Naive thymus-derived CD4-positive, alpha-beta T cell (primary cell): ENCODE results near the gene LDAH. TPM values are rescaled to one million over a fixed set of nuclear protein-coding genes. Genes with fewer than 3 reads are reported as not detected.
"Not testable (repeated sequence)": the region's sequence is repeated elsewhere in the genome, so short reads cannot be mapped to it uniquely, and the experiment has no call there.

Experiments
- ATAC-seq: fragments of 150-1000 bp; cut with Tn5 transposase; 2 replicates; pipeline ENCODE4 v1.10.0; 2021; ENCODE audit warnings: mild to moderate bottlenecking, moderate library complexity
- CTCF ChIA-PET: fragments of 350-600 bp; sonication (Branson Sonifier 250); formaldehyde crosslinking; loops from one replicate; lab custom pipeline; 2021; ENCODE audit warnings: antibody characterized with exemption; lab: Charles Lee
- POLR2A ChIA-PET: fragments of 350-600 bp; sonication (Branson Sonifier 250); formaldehyde crosslinking; loops from one replicate; lab custom pipeline; 2021; ENCODE audit warnings: antibody characterized with exemption, inconsistent platforms; lab: Charles Lee
- DNase-seq, 9 donors: peaks; one replicate each; pipeline versions ENCODE4 v3.0.0 to v3.0.0-alpha.2; 2020 to 2022; ENCODE audit warnings: mixed read lengths in 1 of 9
- H3K27ac ChIP-seq: one replicate; pipeline ENCODE4 v1.7.0; 2013; ENCODE audit warnings: mild to moderate bottlenecking, low read depth, low read length, moderate library complexity
- H3K27me3 ChIP-seq, 2 donors: one replicate each; pipeline ENCODE4 v1.7.0; 2013; ENCODE audit warnings: low read length in 2 of 2, mild to moderate bottlenecking in 2 of 2, moderate library complexity in 2 of 2; ENCODE audit not compliant: control insufficient read depth in 2 of 2, insufficient read depth in 2 of 2
- H3K36me3 ChIP-seq, 3 experiments: 1 replicate in 2 of 3; 2 replicates in 1 of 3; pipeline ENCODE4 v1.7.0; 2013; ENCODE audit warnings: low read length in 3 of 3, mild to moderate bottlenecking in 3 of 3, moderate library complexity in 1 of 3; ENCODE audit not compliant: insufficient read depth in 3 of 3, control insufficient read depth in 2 of 3
- H3K4me1 ChIP-seq, 2 donors: one replicate each; pipeline ENCODE4 v1.7.0; 2013; ENCODE audit warnings: low read length in 2 of 2, mild to moderate bottlenecking in 2 of 2, moderate library complexity in 1 of 2; ENCODE audit not compliant: control insufficient read depth in 2 of 2, insufficient read depth in 2 of 2
- H3K4me3 ChIP-seq: 2 replicates; pipeline ENCODE4 v1.7.0; 2013; ENCODE audit warnings: mild to moderate bottlenecking, low read length
- H3K9me3 ChIP-seq, 3 experiments: 1 replicate in 2 of 3; 2 replicates in 1 of 3; pipeline ENCODE4 v1.7.0; 2013; ENCODE audit warnings: low read length in 3 of 3; ENCODE audit not compliant: control insufficient read depth in 2 of 3
- H3K27ac Mint-ChIP-seq, 9 donors: one replicate each; pipeline ENCODE4 v1.8.0; 2020 to 2022; ENCODE audit warnings: mixed read lengths in 9 of 9, mild to moderate bottlenecking in 8 of 9, moderate library complexity in 5 of 9, inconsistent platforms in 2 of 9
- H3K27me3 Mint-ChIP-seq, 5 donors: one replicate each; pipeline ENCODE4 v1.8.0; 2021 to 2022; ENCODE audit warnings: mixed read lengths in 5 of 5, mild to moderate bottlenecking in 1 of 5
- H3K36me3 Mint-ChIP-seq, 5 donors: one replicate each; pipeline ENCODE4 v1.8.0; 2020 to 2022; ENCODE audit warnings: mixed read lengths in 5 of 5, mild to moderate bottlenecking in 3 of 5, inconsistent platforms in 1 of 5
- H3K4me1 Mint-ChIP-seq, 7 donors: one replicate each; pipeline ENCODE4 v1.8.0; 2020 to 2022; ENCODE audit warnings: mixed read lengths in 7 of 7, mild to moderate bottlenecking in 3 of 7, inconsistent platforms in 1 of 7
- H3K4me3 Mint-ChIP-seq, 10 donors: one replicate each; pipeline ENCODE4 v1.8.0; 2020 to 2022; ENCODE audit warnings: mild to moderate bottlenecking in 10 of 10, mixed read lengths in 10 of 10, moderate library complexity in 6 of 10, inconsistent platforms in 2 of 10
- H3K9me3 Mint-ChIP-seq, 11 donors: one replicate each; pipeline ENCODE4 v1.8.0; 2020 to 2022; ENCODE audit warnings: mixed read lengths in 11 of 11, mild to moderate bottlenecking in 4 of 11, inconsistent platforms in 1 of 11, moderate library complexity in 1 of 11
- intact Hi-C, 2 donors: fragments of 100-400 bp; cut with micrococcal nuclease; formaldehyde crosslinking; loops; one replicate each; pipeline ENCODE4 v1.15.1; 2023
- polyA plus RNA-seq, 2 donors: library from polyadenylated mRNA; unstranded; fragments of 300-500 nt; fragmentation: Illumina TruSeq; gene quantifications; one replicate each; pipeline ENCODE4 v1.2.3, GENCODE V29; 2021
- total RNA-seq, 6 experiments: library from RNA in 5 of 6; stranded (reverse) in 5 of 6; gene quantifications; 1 replicate in 5 of 6; 2 replicates in 1 of 6; pipeline ENCODE4 v1.2.3 and lab custom pipeline; 2021 to 2026

The LDAH gene
- total and polyA plus RNA-seq, 7 experiments from 2014 or later, result 8.6 to 29.8 (median 15.8) TPM

GRCh38 chr2:20722592-20723240 is 100.2 kb downstream of the LDAH start:
- peaks cover 10 to 80% (median 70%) of the 10 kb centered on the region in 5 donors for H3K36me3 Mint-ChIP-seq
- intact Hi-C loops, result loop anchor here in 1 of 2 donors (1.0 kb wide), 1 partner anchor 241 kb away; no protein-coding TSS in a partner anchor
- Histone ChIP-seq H3K4me1 (no peaks in the 10 kb centered on the region), H3K9me3 (no peaks in the 10 kb centered on the region), H3K27me3 (no peaks in the 10 kb centered on the region), H3K27ac (no peak overlapping the region), H3K36me3 (no peaks in the 10 kb centered on the region), H3K4me3 (no peak overlapping the region)
- ChIA-PET POLR2A (no interaction called here), CTCF (no interaction called here)
- no peak for ATAC-seq
- no peak overlapping the region for H3K4me3 Mint-ChIP-seq
- peaks cover 0 to 9% (median 0%) of the 10 kb centered on the region in 7 donors for H3K4me1 Mint-ChIP-seq
- peaks cover 0 to 40% (median 5%) of the 10 kb centered on the region in 11 donors for H3K9me3 Mint-ChIP-seq
- no peak for DNase-seq
- no peaks in the 10 kb centered on the region for H3K27me3 Mint-ChIP-seq
- H3K27ac Mint-ChIP-seq, result no peak overlapping the region

- ATAC-seq (no peak), DNase-seq (no peak)
- Mint-ChIP-seq H3K27me3 (no peaks in the 10 kb centered on the region), H3K27ac (no peak overlapping the region), H3K36me3 (peaks cover 6 to 90% (median 87%) of the 10 kb centered on the region in 5 donors), H3K4me1 (peaks cover 0 to 26% (median 8%) of the 10 kb centered on the region in 7 donors), H3K9me3 (peaks cover 1 to 55% (median 10%) of the 10 kb centered on the region in 11 donors), H3K4me3 (no peak overlapping the region)
- intact Hi-C loops, result no loop called here
- no peaks in the 10 kb centered on the region for H3K36me3 ChIP-seq
- CTCF ChIA-PET, result no interaction called here
- POLR2A ChIA-PET, result no interaction called here
- no peaks in the 10 kb centered on the region for H3K27me3 ChIP-seq
- H3K4me1 ChIP-seq, result no peaks in the 10 kb centered on the region
- H3K9me3 ChIP-seq, result no peaks in the 10 kb centered on the region
- no peak overlapping the region for H3K4me3 ChIP-seq
- no peak overlapping the region for H3K27ac ChIP-seq
These were observed 105.3 kb downstream of the LDAH start for GRCh38 chr2:20717641-20718040.

GRCh38 chr2:20716164-20716563 is 106.7 kb downstream of the LDAH start:
- POLR2A ChIA-PET, ATAC-seq, H3K36me3 ChIP-seq, H3K27me3 ChIP-seq, H3K4me1 ChIP-seq, H3K9me3 ChIP-seq, intact Hi-C loops, H3K27ac Mint-ChIP-seq, H3K27me3 Mint-ChIP-seq, H3K4me3 ChIP-seq, H3K4me3 Mint-ChIP-seq, CTCF ChIA-PET, H3K27ac ChIP-seq, DNase-seq: not testable (repeated sequence)
- Mint-ChIP-seq H3K4me1 (peaks cover 0 to 29% (median 11%) of the 10 kb centered on the region in 7 donors), H3K36me3 (peaks cover 15 to 85% (median 80%) of the 10 kb centered on the region in 5 donors), H3K9me3 (peaks cover 1 to 46% (median 10%) of the 10 kb centered on the region in 11 donors)

DNA sequence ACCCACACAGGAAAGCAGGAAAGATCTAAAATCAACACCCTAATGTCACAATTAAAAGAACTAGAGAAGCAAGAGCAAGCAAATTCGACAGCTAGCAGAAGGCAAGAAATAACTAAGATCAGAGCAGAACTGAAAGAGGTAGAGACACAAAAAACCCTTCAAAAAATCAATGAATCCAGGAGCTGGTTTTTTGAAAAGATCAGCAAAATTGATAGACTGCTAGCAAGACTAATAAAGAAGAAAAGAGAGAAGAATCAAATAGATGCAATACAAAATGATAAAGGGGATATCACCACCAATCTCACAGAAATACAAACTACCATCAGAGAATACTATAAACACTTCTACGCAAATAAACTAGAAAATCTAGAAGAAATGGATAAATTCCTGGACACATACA is 108.5 kb downstream of the LDAH start:
- H3K27ac ChIP-seq, intact Hi-C loops, H3K27me3 Mint-ChIP-seq, POLR2A ChIA-PET, ATAC-seq, H3K4me3 ChIP-seq, H3K4me3 Mint-ChIP-seq, H3K27me3 ChIP-seq, H3K4me1 ChIP-seq, H3K27ac Mint-ChIP-seq, H3K36me3 ChIP-seq, H3K9me3 ChIP-seq, CTCF ChIA-PET, DNase-seq: not testable (repeated sequence)
- peaks cover 17 to 78% (median 65%) of the 10 kb centered on the region in 5 donors for H3K36me3 Mint-ChIP-seq
- H3K4me1 Mint-ChIP-seq, result peaks cover 0 to 21% (median 11%) of the 10 kb centered on the region in 7 donors
- H3K9me3 Mint-ChIP-seq, result peaks cover 1 to 32% (median 10%) of the 10 kb centered on the region in 11 donors

- Mint-ChIP-seq H3K36me3 (peaks cover 17 to 73% (median 57%) of the 10 kb centered on the region in 5 donors), H3K9me3 (peaks cover 1 to 24% (median 10%) of the 10 kb centered on the region in 11 donors), H3K4me1 (peaks cover 0 to 19% (median 11%) of the 10 kb centered on the region in 7 donors)
- CTCF ChIA-PET, H3K4me3 ChIP-seq, H3K27me3 ChIP-seq, ATAC-seq, POLR2A ChIA-PET, H3K27me3 Mint-ChIP-seq, intact Hi-C loops, H3K27ac Mint-ChIP-seq, H3K4me3 Mint-ChIP-seq, H3K36me3 ChIP-seq, H3K9me3 ChIP-seq, H3K4me1 ChIP-seq, DNase-seq, H3K27ac ChIP-seq: not testable (repeated sequence)
These were observed 109.3 kb downstream of the LDAH start for GRCh38 chr2:20713585-20713984.

DNA sequence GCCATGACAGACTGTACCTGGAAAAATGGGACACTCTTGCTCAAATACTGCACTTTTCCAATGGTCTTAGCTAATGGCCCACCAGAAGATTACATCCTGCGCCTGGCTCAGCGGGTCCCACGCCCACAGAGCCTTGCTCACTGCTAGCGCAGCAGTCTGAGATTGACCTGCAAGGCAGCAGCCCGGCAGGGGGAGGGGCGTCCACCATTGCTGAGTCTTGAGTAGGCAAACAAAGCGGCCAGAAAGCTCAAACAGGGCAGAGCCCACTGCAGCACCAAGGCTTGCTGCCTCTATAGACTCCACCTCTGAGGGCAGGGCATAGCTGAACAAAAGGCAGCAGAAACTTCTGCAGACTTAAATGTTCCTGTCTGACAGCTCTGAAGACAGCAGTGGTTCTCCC is 111.3 kb downstream of the LDAH start:
- H3K27ac ChIP-seq, CTCF ChIA-PET, intact Hi-C loops, H3K36me3 ChIP-seq, H3K4me3 Mint-ChIP-seq, H3K9me3 Mint-ChIP-seq, H3K27me3 Mint-ChIP-seq, H3K4me3 ChIP-seq, H3K4me1 ChIP-seq, ATAC-seq, H3K27ac Mint-ChIP-seq, H3K27me3 ChIP-seq, DNase-seq, H3K9me3 ChIP-seq, POLR2A ChIA-PET: not testable (repeated sequence)
- Mint-ChIP-seq H3K4me1 (peaks cover 0 to 19% (median 11%) of the 10 kb centered on the region in 7 donors), H3K36me3 (peaks cover 17 to 54% (median 43%) of the 10 kb centered on the region in 5 donors)

DNA sequence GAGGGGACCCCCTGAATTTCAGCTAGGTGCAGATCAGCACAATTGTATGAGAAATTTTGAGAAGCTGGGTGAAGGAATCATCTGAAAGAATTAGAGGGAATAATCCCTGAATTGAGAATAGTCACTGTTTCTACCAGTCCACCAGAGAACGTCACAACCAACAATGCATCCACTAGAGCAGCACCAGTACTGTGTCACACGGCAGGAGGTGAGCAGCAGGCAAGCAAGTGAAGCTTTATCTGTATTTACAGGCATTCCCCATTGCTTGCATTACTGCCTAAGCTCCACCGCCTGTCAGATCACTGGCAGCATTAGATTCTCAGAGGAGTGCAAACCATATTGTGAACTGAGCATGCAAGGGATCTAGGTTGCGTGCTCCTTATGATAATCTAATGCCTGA is 115.3 kb downstream of the LDAH start:
- no peak overlapping the region for H3K27ac Mint-ChIP-seq
- H3K4me1 Mint-ChIP-seq, result peaks cover 0 to 8% (median 2%) of the 10 kb centered on the region in 7 donors
- Histone ChIP-seq H3K9me3 (no peaks in the 10 kb centered on the region), H3K36me3 (no peaks in the 10 kb centered on the region), H3K4me1 (no peaks in the 10 kb centered on the region), H3K4me3 (no peak overlapping the region), H3K27me3 (no peaks in the 10 kb centered on the region), H3K27ac (no peak overlapping the region)
- intact Hi-C loops, result no loop called here
- H3K4me3 Mint-ChIP-seq, result no peak overlapping the region
- no peaks in the 10 kb centered on the region for H3K9me3 Mint-ChIP-seq
- DNase-seq (no peak), ATAC-seq (no peak)
- no peaks in the 10 kb centered on the region for H3K27me3 Mint-ChIP-seq
- ChIA-PET POLR2A (no interaction called here), CTCF (interaction anchor here (0.7 kb wide), 1 partner anchor 137 kb away, joined by 3 read pairs; no protein-coding TSS in a partner anchor)
- peaks cover 3 to 37% (median 12%) of the 10 kb centered on the region in 5 donors for H3K36me3 Mint-ChIP-seq
